CD4-positive, alpha-beta T cell treated with Interleukin-6 for 4 hours (primary cell): ENCODE measurements around the gene LRRC41.
A peak's percentile ranks its signal among the peaks of the same experiment; 100 is the strongest.
"Not testable (repeated sequence)": the region's sequence is repeated elsewhere in the genome, so short reads cannot be mapped to it uniquely, and the experiment has no call there.

Experiments used
- DNase-seq: peaks from one replicate; pipeline ENCODE4 v3.0.0-alpha.2; 2020; ENCODE audit warnings: mixed read lengths

The LRRC41 gene

DNA sequence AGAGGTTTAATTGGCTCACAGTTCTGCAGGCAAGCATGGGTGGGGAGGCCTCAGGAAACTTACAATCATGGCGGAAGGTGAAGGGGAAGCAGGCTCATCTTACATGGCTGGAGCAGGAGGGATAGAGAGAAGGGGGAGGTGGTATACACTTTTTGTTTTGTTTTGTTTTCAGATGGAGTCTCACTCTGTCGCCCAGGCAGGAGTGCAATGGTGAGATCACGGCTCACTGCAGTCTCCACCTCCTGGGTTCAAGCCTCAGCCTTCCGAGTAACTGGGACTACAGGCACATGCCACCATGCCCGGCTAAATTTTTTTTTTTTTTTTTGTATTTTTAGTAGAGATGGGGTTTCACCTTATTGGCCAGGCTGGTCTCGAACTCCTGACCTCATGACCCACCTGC, 18.8 kb upstream of the LRRC41 start:
- not testable (repeated sequence) for DNase-seq

DNA sequence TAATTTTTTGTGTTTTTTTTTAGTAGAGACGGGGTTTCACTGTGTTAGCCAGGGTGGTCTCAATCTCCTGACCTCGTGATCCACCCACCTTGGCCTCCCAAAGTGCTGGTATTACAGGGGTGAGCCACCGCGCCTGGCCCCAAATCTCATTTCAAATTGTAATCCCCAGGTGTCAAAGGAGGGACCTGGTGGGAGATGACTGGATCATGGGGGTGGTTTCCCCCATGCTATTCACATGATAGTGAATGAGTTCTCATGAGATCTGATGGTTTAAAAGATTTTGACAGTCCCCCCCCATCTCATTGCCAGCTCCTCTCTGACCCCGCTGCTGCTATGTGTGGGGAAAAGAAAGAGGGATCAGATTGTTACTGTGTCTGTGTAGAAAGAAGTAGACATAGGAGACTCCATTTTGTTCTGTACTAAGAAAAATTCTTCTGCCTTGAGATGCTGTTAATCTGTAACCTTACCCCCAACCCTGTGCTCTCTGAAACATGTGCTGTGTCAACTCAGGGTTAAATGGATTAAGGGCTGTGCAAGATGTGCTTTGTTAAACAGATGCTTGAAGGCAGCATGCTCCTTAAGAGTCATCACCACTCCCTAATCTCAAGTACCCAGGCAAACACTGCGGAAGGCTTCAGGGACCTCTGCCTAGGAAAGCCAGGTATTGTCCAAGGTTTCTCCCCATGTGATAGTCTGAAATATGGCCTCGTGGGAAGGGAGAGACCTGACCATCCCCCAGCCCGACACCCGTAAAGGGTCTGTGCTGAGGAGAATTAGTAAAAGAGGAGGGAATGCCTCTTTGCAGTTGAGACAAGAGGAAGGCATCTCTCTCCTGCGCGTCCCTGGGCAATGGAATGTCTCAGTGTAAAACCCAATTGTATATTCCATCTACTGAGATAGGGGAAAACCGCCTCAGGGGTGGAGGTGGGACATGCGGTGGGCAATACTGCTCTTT, 16.8 kb upstream of the LRRC41 start:
- DNase-seq: not testable (repeated sequence)

DNA sequence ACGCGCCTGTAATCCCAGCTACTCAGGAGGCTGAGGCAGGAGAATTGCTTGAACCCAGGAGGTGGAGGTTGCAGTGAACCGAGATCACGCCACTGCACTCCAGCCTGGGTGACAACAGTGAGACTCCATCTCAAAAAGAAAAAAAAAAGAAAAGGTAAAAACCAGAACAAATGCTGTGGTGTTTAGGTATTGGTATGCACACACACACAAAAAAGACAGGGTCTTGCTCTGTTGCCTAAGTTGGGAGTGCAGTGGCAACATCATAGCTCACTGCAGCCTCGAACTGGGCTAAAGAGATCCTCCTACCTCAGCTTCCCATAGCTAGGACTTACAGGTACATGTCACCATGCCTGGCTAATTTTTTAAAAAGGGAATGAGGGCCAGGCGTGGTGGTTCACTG, 15.9 kb upstream of the LRRC41 start:
- DNase-seq: not testable (repeated sequence)

DNA sequence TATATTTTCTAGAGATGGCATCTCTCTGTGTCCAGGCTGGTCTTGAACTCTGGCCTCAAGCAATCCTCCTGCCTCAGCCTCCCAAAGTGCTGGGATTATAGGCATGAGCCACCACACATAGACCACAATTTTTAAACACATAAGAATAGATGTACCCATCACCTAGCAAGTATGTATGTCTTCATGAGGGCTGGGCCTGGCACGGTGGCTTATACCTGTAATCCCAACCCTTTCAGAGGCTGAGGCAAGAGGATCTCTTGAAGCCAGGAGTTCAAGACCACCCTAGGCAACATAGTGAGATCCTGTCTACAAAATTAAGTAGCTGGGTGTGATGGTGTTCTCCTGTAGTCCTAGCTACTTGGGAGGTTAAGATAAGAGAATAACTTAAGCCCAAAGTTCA, 13.9 kb upstream of the LRRC41 start:
- no peak for DNase-seq

DNA sequence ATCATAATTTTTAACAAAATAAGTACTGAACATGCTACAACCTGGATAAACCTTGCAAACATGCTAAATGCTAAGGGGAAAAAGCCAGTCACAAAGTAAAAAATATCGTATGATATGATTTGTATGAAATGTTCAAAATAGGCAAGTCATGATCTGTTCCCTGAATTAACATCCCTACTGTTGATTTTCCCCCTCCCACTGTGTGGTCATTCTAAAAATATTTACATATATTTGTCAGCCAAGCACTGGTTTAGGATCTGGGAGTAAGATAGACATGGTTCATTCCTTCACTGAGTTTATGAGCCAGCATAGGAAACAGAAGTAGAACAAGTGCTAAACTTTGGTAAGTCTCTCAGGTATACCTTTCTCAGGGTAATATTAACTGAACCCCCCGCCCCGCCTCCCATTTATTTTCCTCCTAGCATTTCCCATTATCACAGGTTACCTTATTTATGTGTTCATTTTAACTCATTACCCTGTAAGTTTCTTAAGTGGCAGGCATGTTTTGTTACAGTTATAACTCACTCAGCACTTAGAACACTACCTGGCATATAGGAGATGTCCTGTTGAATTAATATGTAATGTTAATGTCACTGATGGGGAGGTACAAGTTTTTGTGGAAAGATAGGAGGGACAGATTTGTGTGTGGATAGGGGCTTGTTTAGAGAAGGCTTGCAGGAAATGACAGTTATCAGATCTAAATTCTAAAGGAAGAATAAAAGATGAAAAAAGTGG, 12.4 kb upstream of the LRRC41 start:
- no peak for DNase-seq

DNA sequence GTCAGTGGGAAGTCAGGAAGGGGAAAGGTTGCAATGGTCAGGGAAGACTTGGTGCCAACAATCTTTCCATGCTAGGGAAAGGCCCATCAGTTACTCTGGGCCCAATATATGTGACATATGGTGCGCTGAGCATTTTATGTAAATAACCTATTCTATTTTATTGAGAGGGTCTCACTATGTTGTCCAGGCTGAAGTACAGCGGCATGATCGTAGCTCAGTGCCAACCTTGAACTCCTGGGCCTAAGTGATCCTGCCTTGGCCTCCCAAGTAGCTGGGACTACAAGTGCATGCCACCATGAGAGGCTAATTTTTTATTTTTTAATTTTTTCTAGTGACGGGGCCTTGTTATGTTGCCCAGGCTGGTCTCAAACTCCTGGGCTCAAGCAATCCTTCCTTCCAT, 6.9 kb upstream of the LRRC41 start:
- no peak for DNase-seq

DNA sequence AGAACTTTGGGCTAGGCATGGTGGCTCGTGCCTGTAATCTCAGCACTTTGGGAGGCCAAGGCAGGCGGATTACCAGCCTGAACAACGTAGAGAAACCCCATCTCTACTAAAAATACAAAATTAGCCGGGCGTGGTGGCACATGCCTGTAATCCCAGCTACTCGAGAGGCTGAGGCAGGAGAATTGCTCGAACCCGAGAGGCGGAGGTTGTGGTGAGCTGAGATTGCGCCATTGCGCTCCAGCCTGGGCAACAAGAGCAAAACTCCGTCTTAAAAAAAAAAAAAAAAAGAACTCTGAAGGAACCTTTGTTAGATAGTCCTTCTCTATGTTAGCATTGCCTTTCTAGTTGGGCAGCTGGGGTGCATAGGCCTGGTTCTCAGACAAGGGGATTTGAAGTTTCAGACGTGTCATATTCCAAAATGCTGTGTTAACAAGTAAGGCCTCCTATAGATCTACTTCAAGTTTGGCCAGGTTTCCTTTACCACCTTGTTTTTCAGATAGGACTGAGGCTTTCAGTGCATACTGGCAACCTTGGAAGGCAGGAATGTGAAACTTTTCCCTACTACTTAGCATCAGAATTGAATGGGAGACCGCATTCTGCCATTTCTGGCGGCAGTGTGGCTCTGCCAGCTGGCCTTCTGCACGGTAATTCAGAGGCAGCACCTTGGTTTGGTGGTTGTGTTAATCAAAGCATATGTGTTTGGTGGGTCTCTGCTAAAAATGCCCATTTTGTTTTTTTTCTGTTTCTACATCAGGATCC, 6.2 kb upstream of the LRRC41 start:
- DNase-seq: no peak

DNA sequence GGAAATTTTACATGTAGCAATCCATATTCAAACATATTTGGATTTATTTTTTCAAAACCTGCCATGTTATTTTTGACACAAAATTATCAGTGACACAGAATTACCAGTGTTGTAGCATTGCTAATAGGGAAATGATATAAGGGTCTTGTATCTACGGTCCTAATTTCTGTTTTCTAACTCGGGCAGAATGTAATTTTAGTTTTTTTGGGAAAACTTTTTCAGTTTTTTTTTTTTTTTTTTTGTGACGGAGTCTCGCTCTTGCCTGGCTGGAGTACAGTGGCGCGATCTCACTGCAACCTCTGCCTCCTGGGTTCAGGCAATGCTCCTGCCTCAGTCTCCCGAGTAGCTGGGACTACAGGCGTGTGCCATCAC, 2.7 kb upstream of the LRRC41 start:
- no peak for DNase-seq

DNA sequence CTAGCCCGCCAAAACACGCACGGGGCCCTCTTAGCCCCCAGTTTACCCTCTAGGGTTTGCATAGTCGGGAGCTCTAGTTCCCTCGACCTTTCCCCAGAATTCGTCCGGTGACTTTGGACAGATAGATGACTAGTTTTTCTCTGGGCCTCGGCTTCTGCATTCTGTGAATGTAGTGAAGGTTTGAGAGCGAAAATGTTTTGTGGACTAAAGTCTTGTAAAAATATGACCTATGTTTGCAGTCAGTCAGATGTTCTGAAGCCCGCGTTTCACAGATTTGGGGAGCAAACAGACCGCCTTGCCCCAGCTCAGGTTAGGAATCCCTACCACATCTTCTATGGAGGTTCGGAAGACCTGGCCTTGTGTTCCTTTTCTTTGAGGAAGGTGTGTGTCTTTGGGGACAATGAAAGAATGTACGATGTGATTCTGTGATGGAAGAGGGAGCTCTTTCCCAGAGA, 483 bp upstream of the LRRC41 start:
- no peak for DNase-seq

DNA sequence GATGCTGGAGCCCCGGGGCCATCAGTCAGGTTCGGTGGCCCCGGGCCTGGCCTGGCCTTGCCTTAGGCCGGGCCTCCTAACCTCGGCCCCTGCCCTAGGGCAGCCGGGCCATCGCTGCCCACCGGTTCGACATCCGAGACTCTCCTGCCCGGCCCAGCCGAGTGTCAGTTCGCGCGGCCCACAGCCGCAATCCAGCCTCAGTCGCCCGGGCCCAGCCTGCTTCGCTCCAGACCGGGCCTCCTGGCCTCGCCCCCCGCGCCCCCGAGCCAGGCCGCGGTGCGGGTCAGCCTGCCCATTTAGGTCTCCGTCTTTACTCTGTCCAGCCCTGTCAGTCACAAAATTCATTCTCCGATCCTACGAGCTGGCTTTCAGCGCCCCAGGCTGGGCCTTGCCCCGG, 777 bp downstream of the LRRC41 start:
- peak; percentile 33 for DNase-seq

DNA sequence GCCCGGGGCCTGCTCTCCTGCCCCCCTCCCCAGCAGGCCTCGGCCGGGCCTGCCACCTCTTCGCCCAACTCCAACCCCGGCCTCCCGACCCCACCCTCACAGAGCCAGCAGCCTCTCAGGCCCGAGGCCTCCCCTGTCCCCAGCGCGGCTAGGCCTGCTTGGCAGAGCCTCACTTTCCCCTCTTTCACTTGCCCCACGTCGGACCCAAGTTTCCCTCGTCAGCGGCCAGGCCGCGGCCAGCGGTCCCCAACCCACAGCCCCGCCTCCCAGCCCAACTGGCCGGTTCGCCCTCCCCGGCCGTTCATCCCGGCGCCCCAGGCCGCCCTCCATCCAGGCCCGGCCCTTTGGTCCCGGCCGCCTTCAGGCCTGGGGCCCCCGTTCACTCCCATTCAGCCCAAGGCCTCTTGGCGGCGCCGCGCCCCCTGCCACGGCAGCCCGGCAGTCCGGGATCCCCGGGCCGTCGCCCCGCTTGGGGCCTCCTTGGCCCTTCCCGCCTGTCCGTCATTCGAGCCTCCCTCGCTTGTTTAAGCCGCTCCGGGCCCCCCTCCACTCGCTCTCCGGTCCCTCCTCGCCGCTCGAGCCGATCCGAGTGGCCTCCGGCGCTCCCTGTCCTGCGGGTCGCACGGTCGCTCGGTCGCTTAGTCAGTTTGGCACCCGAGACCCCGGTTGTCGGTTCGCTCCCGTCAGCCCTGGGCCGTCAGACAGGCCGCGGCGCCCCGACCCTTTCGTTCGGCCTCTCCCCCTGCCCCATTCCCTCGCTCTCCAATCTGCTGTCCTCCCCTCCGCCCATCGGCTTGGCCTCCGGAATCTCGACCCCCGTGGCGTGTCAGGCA, 1.4 kb downstream of the LRRC41 start:
- peak; percentile 55 for DNase-seq

DNA sequence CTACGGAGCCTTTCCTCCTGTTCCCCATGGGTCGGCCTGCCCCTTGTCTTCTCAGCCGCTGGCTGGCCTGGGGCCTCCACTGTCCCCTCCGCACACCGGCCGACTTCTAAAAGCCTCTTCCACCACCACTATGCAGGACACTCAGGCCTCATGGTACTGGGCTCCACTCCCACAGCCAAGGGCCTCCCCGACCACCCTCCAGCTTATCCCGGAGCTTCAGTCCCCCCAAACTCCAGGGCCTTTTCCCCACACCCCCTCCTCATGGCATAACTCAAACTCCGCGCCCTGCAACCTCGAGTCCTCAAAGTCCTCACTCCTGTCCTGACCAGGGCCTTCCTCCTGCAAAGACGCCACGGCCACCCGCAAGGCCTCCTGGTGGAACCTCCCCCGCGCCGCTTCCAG, 2.0 kb downstream of the LRRC41 start:
- no peak for DNase-seq

DNA sequence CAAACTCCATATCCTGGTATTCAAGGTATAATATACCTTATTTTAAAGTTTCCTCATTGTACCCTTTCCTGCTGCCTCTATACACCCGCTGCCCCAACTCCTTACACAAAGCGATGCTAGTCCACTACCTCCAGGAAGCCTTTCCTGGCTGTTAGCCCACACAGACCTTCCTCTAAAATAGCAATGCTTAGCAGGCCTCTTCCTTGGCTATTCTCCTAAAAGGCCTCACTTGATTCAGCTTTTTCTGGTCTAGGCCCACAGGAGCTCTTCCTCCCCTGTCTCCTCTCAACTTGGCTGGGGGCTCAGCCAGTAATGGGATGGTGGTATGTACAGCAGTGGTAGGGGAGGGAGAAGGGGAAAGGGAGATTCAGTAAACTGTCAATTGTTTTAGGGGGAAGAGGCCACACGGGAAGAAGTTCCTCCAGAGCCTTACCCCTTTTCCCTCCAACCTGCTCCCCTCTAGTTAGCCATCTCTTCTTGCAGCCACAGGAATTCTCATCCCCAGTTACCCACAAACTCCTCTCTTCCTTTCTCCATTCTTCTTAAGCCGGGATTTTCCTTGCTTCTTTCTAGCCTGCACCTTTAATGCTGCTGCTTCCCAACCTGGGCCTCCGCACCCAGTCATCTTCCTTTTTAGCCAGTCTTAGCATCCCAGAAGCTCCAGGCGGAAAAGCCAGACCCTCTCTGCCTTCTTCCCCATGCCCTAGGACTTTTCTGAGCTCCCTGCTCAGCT, 2.6 kb downstream of the LRRC41 start:
- DNase-seq: no peak

DNA sequence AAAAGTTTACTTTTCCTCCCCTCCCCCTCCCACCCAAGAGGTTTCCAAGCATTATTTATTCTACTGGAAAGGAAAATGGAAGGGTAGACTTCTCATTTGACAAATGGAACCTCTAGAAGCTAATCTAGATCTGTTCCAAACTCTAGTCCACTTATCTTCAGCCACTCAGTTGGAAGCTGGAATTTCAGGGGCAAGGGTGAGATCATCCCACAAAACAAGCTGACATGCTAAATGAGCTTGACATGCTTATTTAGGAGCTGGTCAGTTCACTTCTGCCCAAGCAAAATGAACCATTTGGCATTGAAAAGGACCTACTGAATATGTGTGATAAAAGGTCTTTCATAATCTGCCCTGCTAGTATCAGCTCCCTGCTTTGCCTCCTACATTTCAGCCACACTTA, 5.0 kb downstream of the LRRC41 start:
- no peak for DNase-seq

DNA sequence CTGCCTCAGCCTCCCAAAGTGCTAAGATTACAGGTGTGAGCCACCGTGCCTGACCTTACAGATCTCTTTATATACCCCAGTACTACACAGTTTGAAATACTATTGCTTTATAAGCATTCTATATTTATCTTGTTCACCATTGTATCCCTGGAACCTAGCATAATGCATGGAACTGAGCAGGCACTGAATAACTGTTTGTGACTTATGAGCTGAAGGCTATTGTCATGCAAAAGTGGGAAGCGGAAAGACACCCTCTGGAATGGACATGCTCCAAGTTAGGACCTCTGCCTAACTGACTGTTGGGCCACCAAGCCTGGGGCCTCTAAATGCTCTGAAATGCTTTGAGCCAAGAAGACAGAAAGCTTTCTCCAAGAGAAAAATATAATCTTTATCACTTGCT, 8.1 kb downstream of the LRRC41 start:
- DNase-seq: no peak

DNA sequence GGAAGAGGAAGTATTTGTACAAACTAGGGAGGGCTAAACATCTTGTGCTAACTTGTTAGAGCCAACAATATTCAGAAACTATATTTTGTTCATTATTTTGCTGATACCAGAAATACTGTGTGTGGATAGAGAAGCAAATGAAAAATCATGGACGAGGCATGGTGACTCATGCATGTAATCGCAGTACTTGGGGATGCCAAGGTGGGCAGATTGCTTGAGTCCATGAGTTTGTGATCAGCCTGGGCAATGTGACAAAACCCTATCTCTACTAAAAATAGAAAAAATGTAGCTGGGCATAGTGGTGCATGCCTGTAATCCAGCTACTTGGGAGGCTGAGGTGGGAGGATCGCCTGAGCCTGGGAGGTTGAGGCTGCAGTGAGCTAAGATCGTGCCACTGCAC, 13.4 kb downstream of the LRRC41 start:
- DNase-seq: no peak

DNA sequence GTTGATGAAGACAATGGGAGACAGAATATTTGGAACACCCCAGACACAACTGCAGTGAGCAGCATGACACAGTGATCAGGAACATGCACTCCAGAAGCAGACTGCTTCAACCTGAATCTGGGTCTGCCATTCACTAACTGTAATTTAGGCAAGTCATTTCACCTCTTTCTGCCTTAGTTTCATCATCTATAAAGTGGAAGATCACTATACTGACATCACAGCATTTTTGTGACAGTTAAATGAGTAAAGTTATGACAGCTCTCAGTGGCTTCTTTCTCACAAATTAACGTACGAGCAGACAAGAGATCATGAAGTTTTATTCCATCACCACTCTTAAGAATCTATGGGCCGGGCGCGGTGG, 14.3 kb downstream of the LRRC41 start:
- no peak for DNase-seq

DNA sequence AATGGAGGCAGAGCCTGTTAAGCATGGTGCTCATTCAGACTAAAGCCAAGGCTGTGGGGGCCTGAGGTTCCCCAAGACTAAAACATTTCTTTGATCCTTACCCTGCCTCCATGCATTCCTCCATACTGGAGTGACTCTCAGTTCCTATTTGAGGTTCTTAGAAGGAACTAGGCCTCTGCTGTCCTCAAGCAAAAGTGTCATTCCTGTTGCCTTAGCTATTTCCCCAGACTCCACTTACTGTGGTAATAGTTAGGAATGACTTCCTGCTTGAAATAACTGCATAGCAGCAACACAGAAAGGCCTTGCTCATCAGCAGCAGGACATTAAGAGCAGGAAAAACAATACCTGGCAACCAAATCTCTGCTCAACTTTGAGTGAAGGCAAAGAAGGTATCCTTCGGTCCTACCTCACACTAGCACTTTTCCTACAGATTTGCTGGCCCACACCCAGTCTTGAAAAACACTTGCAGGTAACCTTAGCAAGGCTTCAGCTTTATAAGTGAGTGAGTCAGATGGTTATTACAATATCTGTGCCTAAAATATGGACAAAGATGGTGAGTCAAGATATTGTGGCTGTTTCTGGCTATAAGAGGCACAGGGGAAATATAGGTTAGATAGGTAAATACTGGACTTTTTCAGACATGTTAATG, 14.8 kb downstream of the LRRC41 start:
- DNase-seq: no peak

DNA sequence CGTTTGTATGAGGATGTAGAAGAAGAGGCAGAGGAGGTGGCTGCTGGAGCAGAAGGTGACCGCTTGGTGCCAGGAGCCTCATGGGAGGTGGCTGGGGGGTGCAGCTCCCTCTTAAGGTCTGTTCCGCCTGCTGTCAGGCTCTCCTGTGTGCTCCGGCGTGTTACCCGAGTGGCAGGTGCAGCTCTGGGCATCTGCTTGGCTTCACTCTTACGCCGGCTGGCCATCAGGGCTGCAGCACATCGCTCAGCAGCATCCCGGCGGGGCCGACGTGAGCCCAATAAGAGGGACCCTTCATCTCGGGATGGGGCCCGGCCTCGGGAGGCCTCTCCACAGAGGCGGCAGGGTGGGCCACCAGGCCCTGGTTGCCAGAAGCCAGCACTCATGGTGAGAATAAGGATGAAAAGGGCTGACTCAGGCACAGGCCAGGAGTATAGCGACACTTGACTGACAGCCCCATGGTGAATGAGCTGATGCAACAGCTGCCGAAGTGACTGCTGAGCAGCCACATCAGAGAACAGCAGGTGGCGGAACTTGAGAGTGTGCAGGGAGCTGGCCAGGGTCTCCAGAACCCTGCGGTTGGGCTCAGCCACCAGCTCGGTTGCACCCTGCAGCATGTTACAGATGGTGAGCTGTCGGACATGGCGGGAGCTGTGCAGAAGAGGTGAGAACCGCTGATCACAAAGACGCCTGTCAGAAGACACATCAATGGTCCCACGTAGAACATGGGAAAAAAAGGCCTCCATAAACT, 17.5 kb downstream of the LRRC41 start:
- DNase-seq: peak; percentile 40
